ENCODE results near the gene ASMTL. TPM values are rescaled to one million over a fixed set of nuclear protein-coding genes. Genes with fewer than 3 reads are reported as not detected.

Gene ASMTL
- total RNA-seq, 2 experiments from 2014 or later, result 65.2 to 67.4 TPM

DNA sequence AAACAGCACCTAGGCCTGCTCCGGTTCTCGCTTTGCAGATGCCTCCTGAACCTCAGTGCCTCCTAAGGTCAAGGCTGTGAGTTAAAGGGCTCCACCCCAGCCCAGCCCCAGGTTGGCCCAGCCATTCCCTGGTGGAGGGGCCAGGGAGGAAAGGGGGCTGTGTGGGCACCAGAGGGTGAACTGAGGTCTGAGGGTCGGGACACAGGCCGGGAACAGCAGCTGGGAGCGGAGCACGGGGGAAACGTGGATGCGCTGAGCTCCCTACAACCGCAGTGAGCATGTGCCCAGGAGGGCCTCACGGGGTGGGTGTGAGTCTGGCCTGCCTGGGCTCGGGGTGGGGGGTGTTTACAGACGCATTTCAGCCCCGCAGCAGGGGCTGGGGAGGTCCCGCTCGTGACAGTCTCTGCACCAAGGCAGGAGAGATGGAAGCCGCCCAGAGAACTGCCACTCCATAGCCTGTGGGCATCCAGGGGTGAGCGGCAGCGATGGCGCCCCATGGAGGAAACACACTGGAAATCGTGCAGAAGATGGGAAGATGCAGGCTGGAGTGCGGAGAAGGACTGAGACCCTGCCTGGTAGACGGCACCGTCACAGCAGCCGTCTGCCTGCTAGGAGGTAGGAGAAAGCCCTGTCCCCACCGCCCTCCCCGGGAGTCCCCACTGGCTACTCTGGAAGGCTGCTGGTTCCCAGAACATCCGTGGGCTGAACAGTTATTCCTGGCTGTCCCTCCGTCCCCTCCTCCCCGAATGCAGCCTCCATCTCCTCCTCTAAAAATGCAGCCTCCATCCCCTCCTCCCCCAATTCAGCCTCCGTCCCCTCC is 50.9 kb downstream of the ASMTL start:
- no peak for DNase-seq

DNA sequence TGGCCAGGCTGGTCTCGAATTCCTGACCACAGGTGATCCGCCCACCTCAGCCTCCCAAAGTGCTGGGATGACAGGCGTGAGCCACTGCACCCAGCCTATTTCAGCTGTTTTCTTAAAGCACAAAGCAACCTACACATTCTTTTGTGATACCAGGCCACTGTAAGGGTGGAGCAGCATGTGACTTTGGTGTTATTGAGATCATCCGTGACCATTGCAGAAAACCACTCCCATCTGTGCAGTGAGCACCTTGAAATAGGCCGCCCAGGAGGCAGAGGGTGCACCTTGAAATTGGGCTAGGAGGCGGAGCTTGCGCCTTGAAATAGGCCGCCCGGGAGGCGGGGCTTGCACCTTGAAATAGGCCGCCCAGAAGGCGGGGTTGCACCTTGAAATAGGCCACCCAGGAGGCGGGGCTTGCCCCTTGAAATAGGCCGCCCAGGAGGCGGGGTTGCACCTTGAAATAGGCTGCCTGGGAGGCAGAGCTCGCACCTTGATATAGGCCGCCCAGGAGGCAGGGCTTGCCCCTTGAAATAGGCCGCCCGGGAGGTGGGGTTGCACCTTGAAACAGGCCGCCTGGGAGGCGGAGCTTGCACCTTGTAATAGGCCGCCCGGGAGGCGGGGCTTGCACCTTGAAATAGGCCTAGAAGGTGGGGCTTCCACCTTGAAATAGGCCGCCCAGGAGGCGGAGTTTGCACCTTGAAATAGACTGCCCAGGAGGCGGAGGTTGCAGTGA is 51.8 kb downstream of the ASMTL start:
- Mint-ChIP-seq H3K9me3 (no peaks in the 10 kb centered on the region), H3K4me3 (no peak overlapping the region), H3K4me1 (ENCODE audit: low read depth) (peaks cover 4% of the 10 kb centered on the region), H3K27me3 (no peaks in the 10 kb centered on the region), H3K36me3 (peaks cover 13% of the 10 kb centered on the region), H3K27ac (no peak overlapping the region)
- intact Hi-C loops (cut with micrococcal nuclease), result no loop called here
- no peak for DNase-seq
- ChIA-PET POLR2A (no interaction called here), CTCF (no interaction called here)

More for the DNA sequence above, 50.9 kb downstream of the ASMTL start:
- Mint-ChIP-seq H3K36me3 (peaks cover 8% of the 10 kb centered on the region), H3K4me3 (no peak overlapping the region), H3K27ac (no peak overlapping the region), H3K27me3 (no peaks in the 10 kb centered on the region), H3K4me1 (ENCODE audit: low read depth) (no peaks in the 10 kb centered on the region), H3K9me3 (no peaks in the 10 kb centered on the region)
- CTCF ChIA-PET, result no interaction called here
- POLR2A ChIA-PET, result no interaction called here
- intact Hi-C loops (cut with micrococcal nuclease), result no loop called here

DNA sequence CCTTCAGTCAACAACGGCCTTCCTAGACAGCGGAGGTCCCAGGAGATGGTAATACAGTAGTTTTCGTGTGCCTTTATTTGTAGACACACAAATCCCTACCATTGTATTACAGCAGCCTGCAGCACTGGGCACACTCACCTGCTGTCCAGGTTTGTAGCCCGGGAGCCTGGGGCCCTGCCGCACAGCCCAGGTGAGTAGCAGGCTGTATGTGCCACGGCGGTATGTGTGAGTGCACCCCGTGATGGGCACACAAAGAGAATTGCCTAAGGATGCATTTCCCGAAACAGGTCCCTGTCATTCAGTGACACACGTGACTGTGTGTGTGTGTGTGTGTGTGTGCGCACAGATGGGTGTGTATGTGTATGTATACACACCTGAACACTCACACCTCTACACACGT is 52.7 kb downstream of the ASMTL start:
- Mint-ChIP-seq H3K4me3 (no peak overlapping the region), H3K27ac (no peak overlapping the region), H3K36me3 (peaks cover 20% of the 10 kb centered on the region), H3K27me3 (no peaks in the 10 kb centered on the region), H3K4me1 (ENCODE audit: low read depth) (peaks cover 13% of the 10 kb centered on the region), H3K9me3 (no peaks in the 10 kb centered on the region)
- CTCF ChIA-PET, result no interaction called here
- POLR2A ChIA-PET, result no interaction called here
- intact Hi-C loops (cut with micrococcal nuclease), result no loop called here
- no peak for DNase-seq

DNA sequence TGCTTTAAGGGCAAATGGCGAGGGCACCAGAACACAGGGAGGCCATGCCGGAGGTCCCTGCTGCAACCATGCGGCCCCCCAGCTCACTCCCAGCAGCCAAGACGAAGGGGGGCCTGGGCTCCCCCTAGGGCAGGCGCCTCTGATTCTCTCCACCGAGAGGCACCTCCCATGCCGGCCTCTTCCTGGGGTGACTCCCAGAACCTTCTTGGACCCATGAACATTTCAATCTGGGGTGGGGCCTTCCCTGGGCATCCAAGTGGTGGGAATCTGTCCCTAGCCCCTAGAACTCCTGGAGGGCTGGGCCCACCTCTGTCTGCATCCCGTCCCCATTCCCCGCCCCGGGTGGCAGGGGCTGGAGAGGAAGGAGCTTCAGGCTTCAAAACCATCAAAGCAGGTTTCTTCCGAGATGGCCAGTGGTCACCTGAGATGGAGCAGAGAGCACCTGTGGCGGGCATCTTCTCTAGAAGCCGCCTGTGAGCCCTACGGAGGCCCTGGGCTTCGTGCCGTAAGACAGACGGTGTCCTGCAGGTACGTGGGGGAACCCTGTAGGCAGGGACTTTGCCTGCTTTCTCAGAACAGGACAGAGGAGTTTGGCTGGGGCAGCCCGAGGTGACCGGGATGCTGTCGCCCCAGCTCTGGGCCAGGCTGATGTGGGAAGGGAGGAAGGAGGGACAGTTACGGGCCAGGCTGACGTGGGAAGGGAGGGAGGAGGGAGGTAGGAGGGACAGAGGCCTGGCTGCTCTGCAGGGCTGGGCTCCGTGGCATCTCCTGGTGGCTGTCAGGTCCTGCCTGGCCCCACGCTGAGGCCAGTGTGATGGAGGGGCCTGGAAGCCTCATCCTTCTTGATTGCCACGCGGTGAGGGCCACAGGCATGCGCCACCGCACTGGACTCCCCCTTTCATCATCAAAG is 54.0 kb downstream of the ASMTL start:
- CTCF ChIA-PET, result no interaction called here
- H3K9me3 Mint-ChIP-seq, result no peaks in the 10 kb centered on the region
- H3K27ac Mint-ChIP-seq, result no peak overlapping the region
- no peaks in the 10 kb centered on the region for H3K27me3 Mint-ChIP-seq
- DNase-seq, result no peak
- POLR2A ChIA-PET, result no interaction called here
- no peak overlapping the region for H3K4me3 Mint-ChIP-seq
- intact Hi-C loops (cut with micrococcal nuclease), result loop anchor here (10.0 kb wide), 1 partner anchor 1014 kb away; the partner anchor contains the start of gene PPP2R3B
- H3K36me3 Mint-ChIP-seq, result peaks cover 22% of the 10 kb centered on the region
- peaks cover 22% of the 10 kb centered on the region for H3K4me1 Mint-ChIP-seq (ENCODE audit: low read depth)

DNA sequence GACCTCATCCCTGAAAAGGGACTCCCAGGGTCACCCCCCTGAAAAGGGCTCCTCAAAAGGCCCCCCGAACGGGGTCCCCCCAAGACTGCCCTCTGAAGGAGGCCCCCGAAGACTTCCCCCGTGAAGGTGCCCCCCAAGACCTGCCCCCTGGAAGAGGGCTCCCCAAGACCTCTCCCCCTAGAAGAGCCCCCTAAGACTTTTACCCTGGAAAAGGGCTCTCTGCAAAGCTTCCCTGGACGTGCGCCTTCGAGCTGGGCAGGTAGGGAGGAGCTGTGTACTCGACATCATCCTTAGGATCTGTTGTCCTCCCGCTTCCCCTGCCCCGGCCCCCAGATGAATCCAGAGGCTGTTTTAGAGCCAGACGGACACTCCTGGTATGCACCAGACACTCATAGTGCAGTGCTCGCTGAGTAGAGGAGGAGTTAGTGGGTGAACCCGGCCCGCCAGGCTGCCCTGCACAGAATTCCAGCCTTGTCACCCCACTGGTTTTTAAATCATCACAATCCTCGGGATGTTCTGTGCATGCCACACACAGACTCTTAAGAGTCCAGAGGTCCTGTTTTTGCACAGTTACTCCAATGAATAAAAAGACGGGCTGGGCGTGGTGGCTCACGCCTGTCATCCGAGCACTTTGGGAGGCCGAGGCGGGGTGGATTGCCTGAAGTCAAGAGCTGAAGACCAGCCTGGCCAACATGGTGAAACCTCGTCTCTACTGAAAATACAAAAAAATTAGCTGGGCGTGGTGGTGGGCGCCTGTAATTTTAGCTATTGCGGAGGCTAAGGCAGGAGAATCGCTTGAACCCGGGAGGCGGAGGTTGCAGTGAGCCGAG is 55.1 kb downstream of the ASMTL start:
- Mint-ChIP-seq H3K27me3 (no peaks in the 10 kb centered on the region), H3K9me3 (no peaks in the 10 kb centered on the region), H3K36me3 (peaks cover 22% of the 10 kb centered on the region), H3K4me1 (ENCODE audit: low read depth) (peaks cover 24% of the 10 kb centered on the region), H3K4me3 (no peak overlapping the region), H3K27ac (no peak overlapping the region)
- intact Hi-C loops (cut with micrococcal nuclease), result loop anchor here (10.0 kb wide), 1 partner anchor 1013 kb away; the partner anchor contains the start of gene PPP2R3B
- CTCF ChIA-PET, result no interaction called here
- POLR2A ChIA-PET, result no interaction called here
- DNase-seq, result no peak

DNA sequence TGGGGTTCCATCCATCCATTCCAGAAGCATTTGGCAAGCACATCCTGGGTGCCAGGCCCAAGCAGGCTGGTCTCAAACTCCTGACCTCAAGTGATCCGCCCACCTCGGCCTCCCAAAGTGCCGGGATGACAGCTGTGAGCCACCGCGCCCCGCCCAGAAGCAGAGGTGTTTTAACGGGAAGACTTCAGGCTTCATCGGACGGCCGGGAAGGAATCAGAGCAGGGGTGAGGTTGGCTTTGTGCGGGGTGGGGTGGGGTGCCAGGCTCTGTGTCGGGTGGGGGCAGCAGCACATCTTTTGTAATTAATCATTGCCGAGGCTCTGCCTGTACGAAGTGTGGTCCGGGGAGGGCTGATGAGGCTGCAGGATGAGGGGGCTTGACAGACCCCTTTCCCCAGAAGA is 55.7 kb downstream of the ASMTL start:
- intact Hi-C loops (cut with micrococcal nuclease), result loop anchor here (10.0 kb wide), 1 partner anchor 1012 kb away; the partner anchor contains the start of gene PPP2R3B
- no peak for DNase-seq
- H3K27ac Mint-ChIP-seq, result no peak overlapping the region
- ChIA-PET POLR2A (no interaction called here), CTCF (no interaction called here)
- H3K27me3 Mint-ChIP-seq, result no peaks in the 10 kb centered on the region
- no peak overlapping the region for H3K4me3 Mint-ChIP-seq
- H3K36me3 Mint-ChIP-seq, result peaks cover 22% of the 10 kb centered on the region
- no peaks in the 10 kb centered on the region for H3K9me3 Mint-ChIP-seq
- peaks cover 24% of the 10 kb centered on the region for H3K4me1 Mint-ChIP-seq (ENCODE audit: low read depth)

DNA sequence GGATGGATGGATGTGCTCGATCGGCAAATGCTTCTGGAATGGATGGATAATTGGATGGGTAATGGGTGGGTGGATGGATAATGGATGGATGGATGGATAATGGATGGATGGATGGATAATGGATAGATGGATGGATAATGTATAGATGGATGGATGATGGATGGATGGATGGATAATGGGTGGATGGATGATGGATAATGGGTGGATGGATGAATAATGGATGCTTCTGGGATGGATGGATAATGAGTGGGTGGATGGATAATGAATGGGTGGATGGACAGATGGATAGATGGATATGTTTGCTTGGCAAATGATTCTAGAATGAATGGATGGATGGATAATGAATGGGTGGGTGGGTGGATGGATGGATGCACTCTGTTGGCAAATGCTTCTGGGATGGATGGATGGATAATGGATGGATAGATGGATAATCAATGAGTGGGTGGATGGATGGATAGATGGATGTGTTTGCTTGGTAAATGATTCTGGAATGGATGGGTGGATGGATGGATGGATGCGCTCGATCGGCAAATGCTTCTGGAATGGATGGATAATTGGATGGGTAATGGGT is 57.0 kb downstream of the ASMTL start:
- CTCF ChIA-PET, result no interaction called here
- Mint-ChIP-seq H3K4me3 (no peak overlapping the region), H3K36me3 (peaks cover 28% of the 10 kb centered on the region), H3K4me1 (ENCODE audit: low read depth) (peaks cover 30% of the 10 kb centered on the region), H3K27me3 (no peaks in the 10 kb centered on the region), H3K9me3 (no peaks in the 10 kb centered on the region), H3K27ac (no peak overlapping the region)
- intact Hi-C loops (cut with micrococcal nuclease), result loop anchor here (10.0 kb wide), 1 partner anchor 1011 kb away; the partner anchor contains the start of gene PPP2R3B
- DNase-seq, result no peak
- POLR2A ChIA-PET, result no interaction called here

DNA sequence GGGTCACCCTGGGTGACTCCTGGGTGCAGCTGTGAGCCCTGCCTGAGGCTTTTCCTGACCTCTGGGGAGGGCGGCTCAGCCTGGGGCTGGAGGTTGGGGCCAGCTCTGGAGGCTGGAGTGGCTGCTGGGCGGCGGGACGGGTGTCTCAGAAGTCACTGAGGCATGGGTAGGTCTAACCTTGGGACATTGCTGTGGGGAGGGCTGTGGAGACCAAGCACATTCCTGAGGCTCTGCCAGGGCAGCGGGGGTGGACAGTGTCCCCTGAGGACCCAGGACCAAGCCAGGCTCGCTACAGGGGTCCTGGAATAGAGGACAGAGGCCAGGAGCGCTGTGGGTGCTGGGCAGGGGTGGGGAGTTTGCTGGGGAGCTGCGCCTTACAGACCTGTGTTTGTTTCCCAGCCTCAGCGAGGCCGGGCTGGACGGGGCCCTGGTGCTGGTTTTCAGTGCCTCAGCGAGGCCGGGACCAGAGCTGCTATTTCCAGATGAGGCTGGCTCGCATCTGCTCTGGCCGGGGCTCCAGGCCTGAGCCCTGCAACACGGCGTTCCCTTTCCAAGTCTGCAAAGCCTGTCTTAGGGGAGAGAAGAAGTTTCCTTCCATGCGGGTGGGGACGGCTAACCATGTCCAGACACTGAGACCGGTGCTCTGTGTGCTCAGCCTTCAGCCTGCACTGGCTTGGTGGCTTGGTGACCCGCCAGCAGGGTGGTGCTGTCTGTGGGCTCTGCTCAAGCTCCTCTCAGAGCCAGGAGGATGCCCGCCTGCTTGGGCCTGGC is 57.8 kb downstream of the ASMTL start:
- Mint-ChIP-seq H3K27me3 (no peaks in the 10 kb centered on the region), H3K9me3 (no peaks in the 10 kb centered on the region), H3K4me3 (peak overlapping the region; percentile 4), H3K4me1 (ENCODE audit: low read depth) (peaks cover 34% of the 10 kb centered on the region), H3K27ac (peak overlapping the region; percentile 3), H3K36me3 (peaks cover 33% of the 10 kb centered on the region)
- no peak for DNase-seq
- intact Hi-C loops (cut with micrococcal nuclease), result loop anchor here (5.0 to 10.0 kb wide), 4 partner anchors 142 to 1297 kb away; partner anchors contain the start of genes CD99, P2RY8 and PPP2R3B
- POLR2A ChIA-PET, result no interaction called here
- CTCF ChIA-PET, result no interaction called here

DNA sequence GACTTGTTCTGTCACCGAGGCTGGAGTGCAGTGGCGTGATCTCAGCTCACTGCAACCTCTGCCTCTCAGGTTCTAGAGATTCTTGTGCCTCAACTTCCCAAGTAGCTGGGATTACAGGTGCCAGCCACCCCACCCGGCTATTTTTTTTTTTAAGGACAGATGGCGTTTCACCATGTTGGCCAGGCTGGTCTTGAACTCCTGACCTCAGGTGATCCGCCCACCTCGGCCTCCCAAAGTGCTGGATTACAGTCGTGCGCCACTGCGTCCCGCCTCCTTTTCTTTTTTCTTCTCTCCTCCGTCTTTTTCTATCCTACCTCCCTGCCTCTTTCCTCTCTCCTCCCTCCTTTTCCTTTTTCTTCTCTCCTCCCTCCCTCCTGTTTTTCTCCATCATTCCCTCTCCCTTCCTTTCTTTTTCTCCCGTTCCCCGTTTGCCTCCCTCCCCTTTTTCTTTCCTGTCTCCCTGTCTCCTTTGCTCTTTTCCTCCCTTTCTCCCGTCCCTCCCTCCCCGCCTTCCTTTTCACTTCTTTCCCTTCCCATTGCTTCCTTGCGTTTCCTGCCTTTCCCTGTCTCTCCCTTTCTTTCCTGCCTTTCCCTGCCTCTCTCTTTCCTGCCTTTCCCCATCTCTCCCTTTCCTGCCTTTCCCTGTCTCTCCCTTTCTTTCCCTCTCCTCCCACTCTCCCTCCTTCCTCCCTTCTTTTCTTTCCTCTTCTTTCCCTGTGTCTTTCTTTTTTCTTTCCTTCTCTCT is 58.7 kb downstream of the ASMTL start:
- DNase-seq, result no peak
- ChIA-PET CTCF (no interaction called here), POLR2A (no interaction called here)
- intact Hi-C loops (cut with micrococcal nuclease), result loop anchor here (2.0 to 10.0 kb wide), 7 partner anchors 143 to 1298 kb away; partner anchors contain the start of genes CD99, CRLF2, GTPBP6 and P2RY8
- Mint-ChIP-seq H3K27ac (peak overlapping the region; percentile 82), H3K9me3 (no peaks in the 10 kb centered on the region), H3K27me3 (no peaks in the 10 kb centered on the region), H3K4me3 (peak overlapping the region; percentile 84), H3K4me1 (ENCODE audit: low read depth) (peaks cover 42% of the 10 kb centered on the region), H3K36me3 (peaks cover 37% of the 10 kb centered on the region)

DNA sequence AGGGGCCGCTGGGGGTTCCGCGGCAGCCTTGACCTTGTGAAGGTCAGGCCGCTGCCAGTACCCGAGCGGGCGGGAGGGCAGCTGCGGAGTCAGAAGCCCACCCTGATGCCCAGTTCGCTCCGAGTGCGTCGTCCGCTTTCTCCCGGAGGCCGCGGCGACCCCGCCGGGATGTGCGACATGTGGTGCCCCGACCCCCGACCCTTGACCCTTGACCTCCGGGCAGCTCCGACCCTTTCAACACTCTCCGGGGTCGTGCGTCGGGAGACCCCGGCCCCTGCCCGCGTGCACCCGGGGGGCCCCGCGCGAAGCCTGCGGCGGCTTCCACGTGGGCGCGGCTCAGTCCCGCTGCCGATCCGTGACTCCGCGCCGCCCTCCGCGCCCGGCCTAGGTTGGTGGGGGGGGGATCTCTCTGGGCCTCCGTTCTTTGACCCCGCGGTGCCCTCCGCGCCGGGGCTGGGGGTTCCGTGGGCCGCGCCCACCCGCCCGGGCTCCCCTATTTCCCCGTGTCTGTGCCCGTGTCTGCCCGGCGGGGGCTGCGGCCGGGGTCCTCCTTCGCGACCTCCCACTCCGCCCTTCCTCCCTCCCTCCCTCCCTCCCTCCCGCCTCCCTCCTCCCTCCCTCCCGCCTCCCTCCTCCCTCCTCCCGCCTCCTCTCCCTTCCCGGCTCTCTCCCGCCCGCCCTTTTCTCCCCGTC is 60.2 kb downstream of the ASMTL start:
- H3K27me3 Mint-ChIP-seq, result no peaks in the 10 kb centered on the region
- H3K27ac Mint-ChIP-seq, result peak overlapping the region; percentile 96
- CTCF ChIA-PET, result no interaction called here
- H3K36me3 Mint-ChIP-seq, result peaks cover 50% of the 10 kb centered on the region
- POLR2A ChIA-PET, result no interaction called here
- peaks cover 57% of the 10 kb centered on the region for H3K4me1 Mint-ChIP-seq (ENCODE audit: low read depth)
- intact Hi-C loops (cut with micrococcal nuclease), result loop anchor here (1.0 to 10.0 kb wide), 10 partner anchors 61 to 1300 kb away; partner anchors contain the start of genes AKAP17A, CD99, CRLF2 and GTPBP6
- DNase-seq, result no peak
- H3K4me3 Mint-ChIP-seq, result peak overlapping the region; percentile 84
- no peaks in the 10 kb centered on the region for H3K9me3 Mint-ChIP-seq
